HCT116 (cell line): ENCODE measurements around the gene AADACL2. TPM values are rescaled to one million over a fixed set of nuclear protein-coding genes. Genes with fewer than 3 reads are reported as not detected.

Source experiments
- ATAC-seq: fragments of 200-7000 bp; cut with Tn5 transposase; 2 replicates; pipeline ENCODE4 v1.9.1; 2020; ENCODE audit warnings: mild to moderate bottlenecking, moderate library complexity
- BruUV-seq: library from RNA; stranded (reverse); fragments of 400-500 nt; replicated peaks from 2 replicates; lab custom pipeline; 2021; lab: Mats Ljungman, UMichigan
- CTCF ChIA-PET: fragments of 300-600 bp; sonication (Branson Sonifier 250); formaldehyde crosslinking; loops from one replicate; lab custom pipeline; 2021; ENCODE audit warnings: antibody characterized with exemption; lab: Charles Lee
- POLR2A ChIA-PET: fragments of 300-600, 350-600 bp; sonication (Branson Sonifier 250); formaldehyde crosslinking; loops from one replicate; lab custom pipeline; 2021; ENCODE audit warnings: antibody characterized with exemption; lab: Charles Lee
- RAD21 ChIA-PET, 2 experiments: fragments of 300-600 bp; sonication (Branson Sonifier 250); formaldehyde crosslinking; loops; one replicate each; lab custom pipeline; 2023; ENCODE audit warnings: low total read pairs in 2 of 2; ENCODE audit not compliant: uncharacterized antibody in 2 of 2, unreplicated experiment in 2 of 2, low non-redundant PET in 1 of 2; lab: Charles Lee
- DNase-seq: peaks from one replicate; pipeline ENCODE4 v3.0.0-alpha.2; 2010; ENCODE audit warnings: low read depth, low spot score
- H2AFZ ChIP-seq: fragments of 200-600 bp; shearing (Covaris generic), sonication (generic); 2 replicates; pipeline ENCODE4 v1.6.1; 2017; ENCODE audit warnings: low read depth, mixed run types, mixed read lengths, antibody characterized with exemption, low read length; ENCODE audit not compliant: poor library complexity, severe bottlenecking
- H3K27ac ChIP-seq: 2 replicates; pipeline ENCODE4 v1.5.1; 2012; ENCODE audit warnings: low read depth, low read length
- H3K27me3 ChIP-seq: fragments of 200-600 bp; sonication (generic); 2 replicates; pipeline ENCODE4 v1.6.1; 2016; ENCODE audit warnings: mixed run types, low read length, mixed read lengths; ENCODE audit not compliant: insufficient read depth
- H3K36me3 ChIP-seq, 2 experiments: fragments of 200-500 bp in 1 of 2; fragments of 200-600 bp in 1 of 2; sonication (Bioruptor generic) in 1 of 2; sonication (generic) in 1 of 2; 2 replicates each; pipeline versions ENCODE4 v1.5.1 to v1.6.1; 2014 to 2016; ENCODE audit warnings: low read length in 2 of 2, inconsistent platforms in 1 of 2, mixed read lengths in 1 of 2, mixed run types in 1 of 2; ENCODE audit not compliant: insufficient read depth in 2 of 2, control insufficient read depth in 1 of 2
- H3K4me1 ChIP-seq, 2 experiments: fragments of 200-600 bp in 1 of 2; sonication (generic) in 1 of 2; 2 replicates each; pipeline versions ENCODE4 v1.5.1 to v1.6.1; 2012 to 2017; ENCODE audit warnings: low read length in 2 of 2, inconsistent platforms in 1 of 2, mild to moderate bottlenecking in 1 of 2, mixed read lengths in 1 of 2, mixed run types in 1 of 2, moderate library complexity in 1 of 2; ENCODE audit not compliant: insufficient read depth in 2 of 2, control insufficient read depth in 1 of 2
- H3K4me2 ChIP-seq: fragments of 200-600 bp; sonication (generic); 2 replicates; pipeline ENCODE4 v1.6.1; 2017; ENCODE audit warnings: mixed run types, low read length, mixed read lengths
- H3K4me3 ChIP-seq, 2 experiments: fragments of 200-600 bp in 1 of 2; sonication (generic) in 1 of 2; replicated peaks in 1 of 2; 2 replicates each; pipeline ENCODE4 v1.5.1; 2011 to 2016; ENCODE audit warnings: low read length in 2 of 2, control low read depth in 1 of 2, low read depth in 1 of 2, mild to moderate bottlenecking in 1 of 2, mixed read lengths in 1 of 2, mixed run types in 1 of 2
- H3K79me2 ChIP-seq: fragments of 200-600 bp; sonication (generic); 2 replicates; pipeline ENCODE4 v1.6.1; 2017; ENCODE audit warnings: mild to moderate bottlenecking, mixed run types, low read length, moderate library complexity, mixed read lengths; ENCODE audit not compliant: insufficient read depth
- H3K9ac ChIP-seq: fragments of 200-600 bp; sonication (generic); 2 replicates; pipeline ENCODE4 v1.6.1; 2016; ENCODE audit warnings: low read length, mixed read lengths
- H3K9me2 ChIP-seq: fragments of 200-600 bp; sonication (generic), shearing (Covaris generic); 2 replicates; pipeline ENCODE4 v1.6.1; 2017; ENCODE audit warnings: mixed run types, mild to moderate bottlenecking, moderate library complexity; ENCODE audit not compliant: insufficient read depth
- H3K9me3 ChIP-seq, 2 experiments: fragments of 200-500 bp in 1 of 2; fragments of 200-600 bp in 1 of 2; sonication (Bioruptor generic) in 1 of 2; sonication (generic) in 1 of 2; 2 replicates each; pipeline ENCODE4 v1.6.1; 2014 to 2017; ENCODE audit warnings: low read length in 2 of 2, mixed read lengths in 2 of 2, inconsistent platforms in 1 of 2, low read depth in 1 of 2, mild to moderate bottlenecking in 1 of 2, mixed run types in 1 of 2, moderate library complexity in 1 of 2; ENCODE audit not compliant: control insufficient read depth in 1 of 2, insufficient read depth in 1 of 2
- H4K20me1 ChIP-seq: fragments of 200-600 bp; sonication (generic), shearing (Covaris generic); 2 replicates; pipeline ENCODE4 v1.6.1; 2017; ENCODE audit warnings: mixed run types, mild to moderate bottlenecking, moderate library complexity; ENCODE audit not compliant: insufficient read depth
- CEBPB ChIP-seq: IDR thresholded peaks from 2 replicates; pipeline ENCODE4 v1.6.1; 2012; ENCODE audit warnings: low read depth
- ELF1 ChIP-seq: IDR thresholded peaks from 2 replicates; pipeline ENCODE4 v1.6.1; 2012; ENCODE audit warnings: low read depth, borderline replicate concordance
- EZH2phosphoT487 ChIP-seq: fragments of 200-600 bp; IDR thresholded peaks from 2 replicates; pipeline ENCODE4 v1.6.1; 2018; ENCODE audit warnings: antibody characterized with exemption, borderline replicate concordance
- FOSL1 ChIP-seq: IDR thresholded peaks from 2 replicates; pipeline ENCODE4 v1.6.1; 2012; ENCODE audit warnings: low read depth
- JUND ChIP-seq: IDR thresholded peaks from 2 replicates; pipeline ENCODE4 v1.6.1; 2012
- POLR2A ChIP-seq: IDR thresholded peaks from 2 replicates; pipeline ENCODE4 v1.7.0; 2011; ENCODE audit warnings: borderline replicate concordance; ENCODE audit not compliant: insufficient read depth, insufficient read length; ENCODE audit errors: extremely low read depth
- POLR2AphosphoS5 ChIP-seq: IDR thresholded peaks from 2 replicates; pipeline ENCODE4 v1.6.1; 2011; ENCODE audit warnings: mild to moderate bottlenecking, low read depth, low read length, moderate library complexity
- SIN3A ChIP-seq: IDR thresholded peaks from 2 replicates; pipeline ENCODE4 v1.6.1; 2012; ENCODE audit warnings: low read depth
- SP1 ChIP-seq: IDR thresholded peaks from 2 replicates; pipeline ENCODE4 v1.6.1; 2012; ENCODE audit warnings: low read depth
- TCF7L2 ChIP-seq: IDR thresholded peaks from 2 replicates; pipeline ENCODE4 v1.7.0; 2011; ENCODE audit warnings: borderline replicate concordance, inconsistent platforms; ENCODE audit not compliant: insufficient read depth, insufficient read length; ENCODE audit errors: extremely low read depth
- YY1 ChIP-seq: IDR thresholded peaks from 2 replicates; pipeline ENCODE4 v1.6.1; 2011; ENCODE audit warnings: low read length, low read depth, moderate library complexity, mild to moderate bottlenecking; ENCODE audit not compliant: insufficient replicate concordance; ENCODE audit errors: extremely low read depth
- ZNF274 ChIP-seq: fragments of 200-500 bp; sonication (Bioruptor generic); IDR thresholded peaks from 2 replicates; pipeline ENCODE4 v1.6.1; 2014; ENCODE audit warnings: mild to moderate bottlenecking, low read depth, low read length, inconsistent platforms
- intact Hi-C: fragments of 100-400 bp; cut with micrococcal nuclease; formaldehyde crosslinking; loops from 2 replicates; pipeline ENCODE4 v1.10.0; 2022
- total RNA-seq: library from RNA; stranded (reverse); gene quantifications from one replicate; pipeline ENCODE4 v1.2.1, GENCODE V29; 2021; ENCODE audit not compliant: unreplicated experiment
- TF ChIP-seq, protein P1 (sequence below): IDR thresholded peaks from 2 replicates; pipeline ENCODE4 v1.6.1; 2012
- TF ChIP-seq, protein P2 (sequence below): IDR thresholded peaks from 2 replicates; pipeline ENCODE4 v1.6.1; 2011; ENCODE audit warnings: mild to moderate bottlenecking, low read length, moderate library complexity; ENCODE audit not compliant: insufficient replicate concordance; ENCODE audit errors: extremely low read depth
- TF ChIP-seq, protein P3 (sequence below): IDR thresholded peaks from 2 replicates; pipeline ENCODE4 v1.6.1; 2012; ENCODE audit warnings: low read depth
- TF ChIP-seq, protein P4 (sequence below): IDR thresholded peaks from 2 replicates; pipeline ENCODE4 v1.6.1; 2012

Gene AADACL2
- total RNA-seq, 1 experiment from 2014 or later = not detected

DNA sequence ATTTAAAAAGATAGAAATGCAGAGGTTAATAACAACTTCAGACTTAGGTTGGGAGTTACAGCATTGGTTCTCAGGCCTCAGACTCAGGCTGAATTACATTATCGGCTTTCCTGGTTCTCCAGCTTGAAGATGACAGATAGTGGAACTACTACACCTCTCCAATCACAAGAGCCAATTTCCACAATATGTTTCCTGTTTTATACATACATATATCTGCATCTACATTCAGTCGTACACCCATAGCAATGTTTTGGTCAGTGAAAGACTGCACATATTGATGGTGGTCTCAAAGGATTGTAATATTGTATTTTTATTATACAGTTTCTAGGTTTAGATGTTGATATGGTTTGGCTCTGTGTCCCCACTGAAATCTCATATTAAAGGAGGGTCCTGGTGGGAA lies 35.4 kb downstream of the AADACL2 start:
- Histone ChIP-seq H3K36me3 (no peaks in the 10 kb centered on the region), H2AFZ (no peak overlapping the region), H3K27ac (peak overlapping the region; percentile 42), H3K4me3 (no peak overlapping the region), H4K20me1 (no peaks in the 10 kb centered on the region), H3K79me2 (peaks cover 60% of the 10 kb centered on the region), H3K4me2 (peak overlapping the region; percentile 62; the same call in 1 of the 2 replicates), H3K9ac (no peak overlapping the region), H3K9me2 (no peaks in the 10 kb centered on the region), H3K4me1 (peaks cover 19 to 51% of the 10 kb centered on the region in 2 experiments), H3K27me3 (no peaks in the 10 kb centered on the region), H3K9me3 (no peaks in the 10 kb centered on the region)
- no peak for ATAC-seq
- BruUV-seq = no TSS peak
- DNase-seq = no peak
- ChIA-PET CTCF (no interaction called here), RAD21 (no interaction called here), POLR2A (no interaction called here)
- TF ChIP-seq TCF7L2 = no peak
- no peak for TF ChIP-seq SP1
- TF ChIP-seq CEBPB = no peak
- intact Hi-C loops = no loop called here

DNA sequence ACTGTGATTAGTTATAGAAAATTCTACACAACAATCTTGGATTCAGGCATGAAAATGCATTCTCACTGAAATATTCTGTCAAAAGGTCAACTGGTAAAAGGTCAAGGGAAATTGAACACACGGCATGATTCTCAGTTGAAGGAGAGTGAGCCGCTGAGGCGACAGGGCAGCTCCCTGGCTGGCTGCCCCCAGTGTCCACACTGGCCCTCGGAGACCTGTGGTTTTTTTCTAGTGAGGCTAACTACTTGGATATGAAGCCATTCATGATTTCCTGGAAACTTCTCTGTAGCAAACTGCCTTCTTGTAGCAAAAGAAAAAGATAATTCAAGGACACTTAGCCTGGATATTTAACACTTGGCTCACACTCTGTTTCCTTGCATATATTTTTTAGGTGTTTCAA lies 37.2 kb downstream of the AADACL2 start:
- Histone ChIP-seq H3K27ac (peak overlapping the region; percentile 42; the same call in 1 of the 2 replicates), H3K4me3 (no peak overlapping the region), H3K27me3 (no peaks in the 10 kb centered on the region), H3K4me1 (peaks cover 15 to 43% of the 10 kb centered on the region in 2 experiments), H3K9me2 (no peaks in the 10 kb centered on the region), H2AFZ (no peak overlapping the region), H3K9me3 (no peaks in the 10 kb centered on the region), H4K20me1 (no peaks in the 10 kb centered on the region), H3K9ac (no peak overlapping the region), H3K4me2 (peak overlapping the region; percentile 31), H3K36me3 (no peaks in the 10 kb centered on the region), H3K79me2 (peaks cover 63% of the 10 kb centered on the region)
- no peak for DNase-seq
- intact Hi-C loops = no loop called here
- CTCF ChIA-PET = no interaction called here
- POLR2A ChIA-PET = no interaction called here
- RAD21 ChIA-PET = no interaction called here
- BruUV-seq = no TSS peak
- no peak for ATAC-seq
- TF ChIP-seq POLR2AphosphoS5 (no peak), ZNF274 (no peak), JUND (no peak), YY1 (no peak), TCF7L2 (no peak), SIN3A (no peak), ELF1 (no peak), POLR2A (no peak), FOSL1 (no peak), EZH2phosphoT487 (no peak)
- TF ChIP-seq, protein P1, sequence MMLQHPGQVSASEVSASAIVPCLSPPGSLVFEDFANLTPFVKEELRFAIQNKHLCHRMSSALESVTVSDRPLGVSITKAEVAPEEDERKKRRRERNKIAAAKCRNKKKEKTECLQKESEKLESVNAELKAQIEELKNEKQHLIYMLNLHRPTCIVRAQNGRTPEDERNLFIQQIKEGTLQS = no peak
- TF ChIP-seq, protein P2, sequence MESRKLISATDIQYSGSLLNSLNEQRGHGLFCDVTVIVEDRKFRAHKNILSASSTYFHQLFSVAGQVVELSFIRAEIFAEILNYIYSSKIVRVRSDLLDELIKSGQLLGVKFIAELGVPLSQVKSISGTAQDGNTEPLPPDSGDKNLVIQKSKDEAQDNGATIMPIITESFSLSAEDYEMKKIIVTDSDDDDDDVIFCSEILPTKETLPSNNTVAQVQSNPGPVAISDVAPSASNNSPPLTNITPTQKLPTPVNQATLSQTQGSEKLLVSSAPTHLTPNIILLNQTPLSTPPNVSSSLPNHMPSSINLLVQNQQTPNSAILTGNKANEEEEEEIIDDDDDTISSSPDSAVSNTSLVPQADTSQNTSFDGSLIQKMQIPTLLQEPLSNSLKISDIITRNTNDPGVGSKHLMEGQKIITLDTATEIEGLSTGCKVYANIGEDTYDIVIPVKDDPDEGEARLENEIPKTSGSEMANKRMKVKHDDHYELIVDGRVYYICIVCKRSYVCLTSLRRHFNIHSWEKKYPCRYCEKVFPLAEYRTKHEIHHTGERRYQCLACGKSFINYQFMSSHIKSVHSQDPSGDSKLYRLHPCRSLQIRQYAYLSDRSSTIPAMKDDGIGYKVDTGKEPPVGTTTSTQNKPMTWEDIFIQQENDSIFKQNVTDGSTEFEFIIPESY = no peak
- TF ChIP-seq, protein P3, sequence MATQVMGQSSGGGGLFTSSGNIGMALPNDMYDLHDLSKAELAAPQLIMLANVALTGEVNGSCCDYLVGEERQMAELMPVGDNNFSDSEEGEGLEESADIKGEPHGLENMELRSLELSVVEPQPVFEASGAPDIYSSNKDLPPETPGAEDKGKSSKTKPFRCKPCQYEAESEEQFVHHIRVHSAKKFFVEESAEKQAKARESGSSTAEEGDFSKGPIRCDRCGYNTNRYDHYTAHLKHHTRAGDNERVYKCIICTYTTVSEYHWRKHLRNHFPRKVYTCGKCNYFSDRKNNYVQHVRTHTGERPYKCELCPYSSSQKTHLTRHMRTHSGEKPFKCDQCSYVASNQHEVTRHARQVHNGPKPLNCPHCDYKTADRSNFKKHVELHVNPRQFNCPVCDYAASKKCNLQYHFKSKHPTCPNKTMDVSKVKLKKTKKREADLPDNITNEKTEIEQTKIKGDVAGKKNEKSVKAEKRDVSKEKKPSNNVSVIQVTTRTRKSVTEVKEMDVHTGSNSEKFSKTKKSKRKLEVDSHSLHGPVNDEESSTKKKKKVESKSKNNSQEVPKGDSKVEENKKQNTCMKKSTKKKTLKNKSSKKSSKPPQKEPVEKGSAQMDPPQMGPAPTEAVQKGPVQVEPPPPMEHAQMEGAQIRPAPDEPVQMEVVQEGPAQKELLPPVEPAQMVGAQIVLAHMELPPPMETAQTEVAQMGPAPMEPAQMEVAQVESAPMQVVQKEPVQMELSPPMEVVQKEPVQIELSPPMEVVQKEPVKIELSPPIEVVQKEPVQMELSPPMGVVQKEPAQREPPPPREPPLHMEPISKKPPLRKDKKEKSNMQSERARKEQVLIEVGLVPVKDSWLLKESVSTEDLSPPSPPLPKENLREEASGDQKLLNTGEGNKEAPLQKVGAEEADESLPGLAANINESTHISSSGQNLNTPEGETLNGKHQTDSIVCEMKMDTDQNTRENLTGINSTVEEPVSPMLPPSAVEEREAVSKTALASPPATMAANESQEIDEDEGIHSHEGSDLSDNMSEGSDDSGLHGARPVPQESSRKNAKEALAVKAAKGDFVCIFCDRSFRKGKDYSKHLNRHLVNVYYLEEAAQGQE = no peak
- TF ChIP-seq, protein P4, sequence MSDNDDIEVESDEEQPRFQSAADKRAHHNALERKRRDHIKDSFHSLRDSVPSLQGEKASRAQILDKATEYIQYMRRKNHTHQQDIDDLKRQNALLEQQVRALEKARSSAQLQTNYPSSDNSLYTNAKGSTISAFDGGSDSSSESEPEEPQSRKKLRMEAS = no peak
